Measurements from ENCODE around the gene HBS1L.

The HBS1L gene

GRCh38 chr6:134956032-134956431 is 98.6 kb downstream of the HBS1L start:
- in situ Hi-C loops (cut with HindIII; ENCODE audit: low sequenced_read_pairs), result no loop called here

- in situ Hi-C loops (cut with HindIII; ENCODE audit: low sequenced_read_pairs), result no loop called here
These were observed 100.2 kb downstream of the HBS1L start for GRCh38 chr6:134954272-134955000.

- in situ Hi-C loops (cut with HindIII; ENCODE audit: low sequenced_read_pairs), result no loop called here
These were observed 102.9 kb downstream of the HBS1L start for GRCh38 chr6:134951494-134952263.

- in situ Hi-C loops (cut with HindIII; ENCODE audit: low sequenced_read_pairs), result no loop called here
These were observed 104.1 kb downstream of the HBS1L start for GRCh38 chr6:134950482-134950881.

GRCh38 chr6:134949927-134950326 is 104.7 kb downstream of the HBS1L start, which contains the start of gene ALDH8A1:
Gene ALDH8A1, minus strand, starts transcription at chr6:134950101. Its CDS starts 48 bp downstream, at chr6:134950053.
- in situ Hi-C loops (cut with HindIII; ENCODE audit: low sequenced_read_pairs), result no loop called here

- in situ Hi-C loops (cut with HindIII; ENCODE audit: low sequenced_read_pairs), result no loop called here
These were observed 105.9 kb downstream of the HBS1L start for GRCh38 chr6:134948691-134949090.

- in situ Hi-C loops (cut with HindIII; ENCODE audit: low sequenced_read_pairs), result no loop called here
These were observed 106.5 kb downstream of the HBS1L start for GRCh38 chr6:134948142-134948541.

- in situ Hi-C loops (cut with HindIII; ENCODE audit: low sequenced_read_pairs), result no loop called here
These were observed 109.6 kb downstream of the HBS1L start for GRCh38 chr6:134945045-134945444.

- in situ Hi-C loops (cut with HindIII; ENCODE audit: low sequenced_read_pairs), result loop anchor here (5.0 kb wide), 1 partner anchor 36 kb away; no protein-coding TSS in a partner anchor
These were observed 111.0 kb downstream of the HBS1L start for GRCh38 chr6:134943522-134944111.

- in situ Hi-C loops (cut with HindIII; ENCODE audit: low sequenced_read_pairs), result no loop called here
These were observed 115.7 kb downstream of the HBS1L start for GRCh38 chr6:134938896-134939295.

GRCh38 chr6:134937426-134937825 is 117.2 kb downstream of the HBS1L start:
- in situ Hi-C loops (cut with HindIII; ENCODE audit: low sequenced_read_pairs), result no loop called here

GRCh38 chr6:134936931-134937330 is 117.7 kb downstream of the HBS1L start:
- in situ Hi-C loops (cut with HindIII; ENCODE audit: low sequenced_read_pairs), result no loop called here

- in situ Hi-C loops (cut with HindIII; ENCODE audit: low sequenced_read_pairs), result no loop called here
These were observed 118.1 kb downstream of the HBS1L start for GRCh38 chr6:134936476-134936875.

GRCh38 chr6:134934793-134935485 is 119.7 kb downstream of the HBS1L start:
- in situ Hi-C loops (cut with HindIII; ENCODE audit: low sequenced_read_pairs), result no loop called here

GRCh38 chr6:134932535-134933470 is 121.8 kb downstream of the HBS1L start:
- in situ Hi-C loops (cut with HindIII; ENCODE audit: low sequenced_read_pairs), result no loop called here

- in situ Hi-C loops (cut with HindIII; ENCODE audit: low sequenced_read_pairs), result no loop called here
These were observed 122.5 kb downstream of the HBS1L start for GRCh38 chr6:134932098-134932497.

GRCh38 chr6:134930463-134930862 is 124.2 kb downstream of the HBS1L start:
- in situ Hi-C loops (cut with HindIII; ENCODE audit: low sequenced_read_pairs), result no loop called here

GRCh38 chr6:134928151-134928900 is 126.3 kb downstream of the HBS1L start:
- in situ Hi-C loops (cut with HindIII; ENCODE audit: low sequenced_read_pairs), result no loop called here

GRCh38 chr6:134925800-134926199 is 128.8 kb downstream of the HBS1L start:
- in situ Hi-C loops (cut with HindIII; ENCODE audit: low sequenced_read_pairs), result no loop called here
